Spinal cord (tissue), 10 donors: ENCODE data around the gene VPS45. TPM values are rescaled to one million over a fixed set of nuclear protein-coding genes. Genes with fewer than 3 reads are reported as not detected.
"Not testable (repeated sequence)": the region's sequence is repeated elsewhere in the genome, so short reads cannot be mapped to it uniquely, and the experiment has no call there.

Source experiments
- DNase-seq, 6 donors: peaks; one replicate each; pipeline versions ENCODE4 v3.0.0 to v3.0.0-alpha.2; 2013 to 2015; ENCODE audit warnings: low spot score in 6 of 6, low read depth in 4 of 6
- H3K27ac ChIP-seq: one replicate; pipeline ENCODE4 v1.5.1; 2013; ENCODE audit warnings: low read depth, low read length, control low read depth
- H3K27me3 ChIP-seq: one replicate; pipeline ENCODE4 v1.6.1; 2013; ENCODE audit warnings: low read length; ENCODE audit not compliant: control insufficient read depth, insufficient read depth
- H3K36me3 ChIP-seq: one replicate; pipeline ENCODE4 v1.6.1; 2013; ENCODE audit warnings: low read length; ENCODE audit not compliant: control insufficient read depth, insufficient read depth
- H3K4me1 ChIP-seq: one replicate; pipeline ENCODE4 v1.6.1; 2013; ENCODE audit warnings: low read length; ENCODE audit not compliant: control insufficient read depth, insufficient read depth
- H3K4me3 ChIP-seq: one replicate; pipeline ENCODE4 v1.5.1; 2013; ENCODE audit warnings: low read depth, low read length, control low read depth
- H3K9me3 ChIP-seq: one replicate; pipeline ENCODE4 v1.6.1; 2013; ENCODE audit warnings: low read length; ENCODE audit not compliant: control insufficient read depth, insufficient read depth
- WGBS: methylation state at CpG from one replicate; pipeline ENCODE4 v1.1.5; 2013; ENCODE audit warnings: missing lambda C conversion rate; ENCODE audit not compliant: insufficient coverage; 5-methylcytosine and 5-hydroxymethylcytosine counted together
- polyA plus RNA-seq, 2 donors: library from polyadenylated mRNA; unstranded; fragments of 120-200 nt; gene quantifications; one replicate each; pipeline ENCODE4 v1.2.1, GENCODE V29; 2013; ENCODE audit not compliant: insufficient read length in 2 of 2
- total RNA-seq, 2 donors: library from RNA; depleted of rRNA in 1 of 2; stranded (reverse); fragments of 120-200 nt in 1 of 2; fragments of >200 nt in 1 of 2; gene quantifications; one replicate each; pipeline versions ENCODE4 v1.2.3 to v1.2.4, GENCODE V29; 2013 to 2014
- donor health status: healthy.

Gene VPS45
- total and polyA plus RNA-seq, 4 donors, result 67.4 to 102 (median 77.3) TPM

GRCh38 chr1:150173141-150173585 is 105.6 kb downstream of the VPS45 start:
- Histone ChIP-seq H3K4me3 (no peak overlapping the region), H3K27me3 (no peaks in the 10 kb centered on the region), H3K36me3 (no peaks in the 10 kb centered on the region), H3K9me3 (no peaks in the 10 kb centered on the region), H3K4me1 (peaks cover 11% of the 10 kb centered on the region), H3K27ac (no peak overlapping the region)
- WGBS, result 50% methylated on average over 5 of the region's 7 CpGs
- DNase-seq, result no peak

- H3K36me3 ChIP-seq, result no peaks in the 10 kb centered on the region
- H3K27me3 ChIP-seq, result no peaks in the 10 kb centered on the region
- no CpG with 5 or more reads among the region's 3 CpGs for WGBS
- H3K27ac ChIP-seq, result no peak overlapping the region
- no peak for DNase-seq
- no peak overlapping the region for H3K4me3 ChIP-seq
- H3K9me3 ChIP-seq, result no peaks in the 10 kb centered on the region
- H3K4me1 ChIP-seq, result peaks cover 28% of the 10 kb centered on the region
These were observed 109.0 kb downstream of the VPS45 start for GRCh38 chr1:150176593-150176992.

- Histone ChIP-seq H3K27me3 (no peaks in the 10 kb centered on the region), H3K27ac (no peak overlapping the region), H3K36me3 (no peaks in the 10 kb centered on the region), H3K9me3 (no peaks in the 10 kb centered on the region), H3K4me1 (peaks cover 23% of the 10 kb centered on the region), H3K4me3 (no peak overlapping the region)
- DNase-seq, result no peak
These were observed 111.0 kb downstream of the VPS45 start for GRCh38 chr1:150178548-150178947.

GRCh38 chr1:150179867-150180266 is 112.3 kb downstream of the VPS45 start:
- H3K27ac ChIP-seq, result no peak overlapping the region
- H3K9me3 ChIP-seq, result no peaks in the 10 kb centered on the region
- H3K4me1 ChIP-seq, result peaks cover 30% of the 10 kb centered on the region
- WGBS, result 92% methylated on average over 2 of the region's 7 CpGs
- no peak for DNase-seq
- H3K27me3 ChIP-seq, result no peaks in the 10 kb centered on the region
- no peaks in the 10 kb centered on the region for H3K36me3 ChIP-seq
- no peak overlapping the region for H3K4me3 ChIP-seq

GRCh38 chr1:150180474-150180873 is 112.9 kb downstream of the VPS45 start:
- no peak for DNase-seq
- no peaks in the 10 kb centered on the region for H3K27me3 ChIP-seq
- H3K4me1 ChIP-seq, result peaks cover 30% of the 10 kb centered on the region
- no CpG with 5 or more reads among the region's 5 CpGs for WGBS
- peak overlapping the region; percentile 88 for H3K27ac ChIP-seq
- no peaks in the 10 kb centered on the region for H3K36me3 ChIP-seq
- H3K9me3 ChIP-seq, result no peaks in the 10 kb centered on the region
- H3K4me3 ChIP-seq, result no peak overlapping the region

- DNase-seq, result peak in 5 of 6 donors; percentile 64 to 93 (median 73)
- no peaks in the 10 kb centered on the region for H3K9me3 ChIP-seq
- WGBS, result 29% methylated on average over 6 of the region's 11 CpGs
- H3K27me3 ChIP-seq, result no peaks in the 10 kb centered on the region
- no peaks in the 10 kb centered on the region for H3K36me3 ChIP-seq
- H3K27ac ChIP-seq, result peak overlapping the region; percentile 88
- H3K4me3 ChIP-seq, result peak overlapping the region; percentile 14
- H3K4me1 ChIP-seq, result peaks cover 30% of the 10 kb centered on the region
These were observed 114.7 kb downstream of the VPS45 start for GRCh38 chr1:150182247-150182646.

- WGBS, result no CpG with 5 or more reads among the region's 3 CpGs
- no peaks in the 10 kb centered on the region for H3K9me3 ChIP-seq
- no peak overlapping the region for H3K4me3 ChIP-seq
- no peaks in the 10 kb centered on the region for H3K27me3 ChIP-seq
- no peaks in the 10 kb centered on the region for H3K36me3 ChIP-seq
- peaks cover 30% of the 10 kb centered on the region for H3K4me1 ChIP-seq
- DNase-seq, result no peak
- peak overlapping the region; percentile 88 for H3K27ac ChIP-seq
These were observed 115.5 kb downstream of the VPS45 start for GRCh38 chr1:150183061-150183460.

- Histone ChIP-seq H3K27me3 (no peaks in the 10 kb centered on the region), H3K4me1 (peaks cover 23% of the 10 kb centered on the region), H3K27ac (no peak overlapping the region), H3K4me3 (no peak overlapping the region), H3K36me3 (no peaks in the 10 kb centered on the region), H3K9me3 (no peaks in the 10 kb centered on the region)
- WGBS, result 98% methylated on average over 4 of the region's 7 CpGs
- DNase-seq, result no peak
These were observed 117.9 kb downstream of the VPS45 start for GRCh38 chr1:150185481-150185880.

GRCh38 chr1:150186438-150186788 is 118.8 kb downstream of the VPS45 start:
- not testable (repeated sequence) for H3K9me3 ChIP-seq, H3K27ac ChIP-seq, H3K27me3 ChIP-seq, H3K4me3 ChIP-seq, DNase-seq, H3K36me3 ChIP-seq
- WGBS, result 100% methylated on average over 6 of the region's 7 CpGs
- H3K4me1 ChIP-seq, result peaks cover 15% of the 10 kb centered on the region

- 79% methylated on average over 2 of the region's 10 CpGs for WGBS
- peak in 3 of 6 donors; percentile 48 to 89 (median 77) for DNase-seq
- Histone ChIP-seq H3K27me3 (no peaks in the 10 kb centered on the region), H3K36me3 (no peaks in the 10 kb centered on the region), H3K4me3 (no peak overlapping the region), H3K27ac (no peak overlapping the region), H3K9me3 (peaks cover 2% of the 10 kb centered on the region), H3K4me1 (peaks cover 13% of the 10 kb centered on the region)
These were observed 119.4 kb downstream of the VPS45 start for GRCh38 chr1:150186789-150187559.
